T-helper 2 cell treated with Interferon-gamma antibody and Interleukin-4, amounts not matched to agents 5 μg/mL and 100 μg/mL, for 36 hours (primary cell): ENCODE data around the gene HIPK2.

Experiments
- DNase-seq: peaks from one replicate; pipeline ENCODE4 v3.0.0; 2021; ENCODE audit warnings: low spot score
- H3K27ac Mint-ChIP-seq: one replicate; pipeline ENCODE4 v1.8.0; 2021; ENCODE audit warnings: mild to moderate bottlenecking, mixed read lengths
- H3K27me3 Mint-ChIP-seq: one replicate; pipeline ENCODE4 v1.8.0; 2021; ENCODE audit warnings: low read depth, mixed read lengths
- H3K36me3 Mint-ChIP-seq: one replicate; pipeline ENCODE4 v1.8.0; 2021; ENCODE audit warnings: low read depth, mixed read lengths
- H3K4me1 Mint-ChIP-seq: one replicate; pipeline ENCODE4 v1.8.0; 2021; ENCODE audit warnings: low read depth, mixed read lengths
- H3K4me3 Mint-ChIP-seq: one replicate; pipeline ENCODE4 v1.8.0; 2022; ENCODE audit warnings: mild to moderate bottlenecking, moderate library complexity, mixed read lengths
- H3K9me3 Mint-ChIP-seq: one replicate; pipeline ENCODE4 v1.8.0; 2021; ENCODE audit warnings: mixed read lengths

Gene HIPK2

GRCh38 chr7:139534966-139535651, 242.7 kb downstream of the HIPK2 start:
- Mint-ChIP-seq H3K36me3 (no peaks in the 10 kb centered on the region), H3K4me3 (no peak overlapping the region), H3K4me1 (no peaks in the 10 kb centered on the region), H3K27me3 (peaks cover 26% of the 10 kb centered on the region), H3K9me3 (no peaks in the 10 kb centered on the region), H3K27ac (no peak overlapping the region)
- no peak for DNase-seq

DNA sequence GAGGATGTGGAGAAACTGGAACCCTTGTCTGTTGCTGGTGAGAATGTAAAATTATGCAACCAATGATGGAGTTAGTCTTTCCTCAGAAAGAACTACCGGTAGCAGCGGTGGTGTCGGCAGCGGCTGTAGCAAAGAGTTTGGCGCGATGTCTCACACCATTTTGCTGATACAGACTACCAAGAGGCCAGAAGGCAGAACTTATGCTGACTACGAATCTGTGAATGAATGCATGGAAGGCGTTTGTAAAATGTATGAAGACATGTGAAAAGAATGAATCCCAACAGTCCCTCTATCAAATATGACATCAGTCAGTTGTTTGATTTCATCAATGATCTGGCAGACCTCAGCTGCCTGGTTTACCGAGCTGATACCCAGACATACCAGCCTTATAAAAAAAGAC, 243.7 kb downstream of the HIPK2 start:
- Mint-ChIP-seq H3K9me3 (no peaks in the 10 kb centered on the region), H3K4me3 (no peak overlapping the region), H3K4me1 (no peaks in the 10 kb centered on the region), H3K36me3 (no peaks in the 10 kb centered on the region), H3K27ac (no peak overlapping the region), H3K27me3 (peaks cover 30% of the 10 kb centered on the region)
- DNase-seq, result no peak

- Mint-ChIP-seq H3K36me3 (no peaks in the 10 kb centered on the region), H3K27me3 (peaks cover 33% of the 10 kb centered on the region), H3K9me3 (no peaks in the 10 kb centered on the region), H3K27ac (no peak overlapping the region), H3K4me1 (no peaks in the 10 kb centered on the region), H3K4me3 (no peak overlapping the region)
- no peak for DNase-seq
Measured at GRCh38 chr7:139532636-139533155, 245.1 kb downstream of the HIPK2 start.

DNA sequence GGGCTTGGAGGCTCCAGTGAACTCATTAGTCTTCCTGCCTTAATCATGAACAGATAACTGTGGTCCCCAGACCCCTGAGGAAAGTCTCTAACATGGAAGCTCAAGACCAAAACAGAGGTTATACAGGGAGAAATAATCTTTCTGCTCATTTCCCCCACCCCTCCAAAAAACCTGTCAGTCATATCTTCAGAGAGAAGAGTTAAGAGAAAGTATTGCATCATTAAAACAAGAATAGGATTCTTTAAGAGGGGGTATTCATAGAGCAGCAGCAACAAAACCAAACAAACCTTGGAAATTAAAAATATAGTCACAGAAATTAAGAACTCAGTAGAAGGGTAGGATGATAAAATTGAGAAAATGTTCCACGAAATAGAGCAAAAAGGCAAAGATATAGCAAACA, 246.7 kb downstream of the HIPK2 start:
- no peak for DNase-seq
- Mint-ChIP-seq H3K4me3 (no peak overlapping the region), H3K27ac (no peak overlapping the region), H3K27me3 (peaks cover 39% of the 10 kb centered on the region), H3K4me1 (peaks cover 2% of the 10 kb centered on the region), H3K9me3 (no peaks in the 10 kb centered on the region), H3K36me3 (no peaks in the 10 kb centered on the region)

DNA sequence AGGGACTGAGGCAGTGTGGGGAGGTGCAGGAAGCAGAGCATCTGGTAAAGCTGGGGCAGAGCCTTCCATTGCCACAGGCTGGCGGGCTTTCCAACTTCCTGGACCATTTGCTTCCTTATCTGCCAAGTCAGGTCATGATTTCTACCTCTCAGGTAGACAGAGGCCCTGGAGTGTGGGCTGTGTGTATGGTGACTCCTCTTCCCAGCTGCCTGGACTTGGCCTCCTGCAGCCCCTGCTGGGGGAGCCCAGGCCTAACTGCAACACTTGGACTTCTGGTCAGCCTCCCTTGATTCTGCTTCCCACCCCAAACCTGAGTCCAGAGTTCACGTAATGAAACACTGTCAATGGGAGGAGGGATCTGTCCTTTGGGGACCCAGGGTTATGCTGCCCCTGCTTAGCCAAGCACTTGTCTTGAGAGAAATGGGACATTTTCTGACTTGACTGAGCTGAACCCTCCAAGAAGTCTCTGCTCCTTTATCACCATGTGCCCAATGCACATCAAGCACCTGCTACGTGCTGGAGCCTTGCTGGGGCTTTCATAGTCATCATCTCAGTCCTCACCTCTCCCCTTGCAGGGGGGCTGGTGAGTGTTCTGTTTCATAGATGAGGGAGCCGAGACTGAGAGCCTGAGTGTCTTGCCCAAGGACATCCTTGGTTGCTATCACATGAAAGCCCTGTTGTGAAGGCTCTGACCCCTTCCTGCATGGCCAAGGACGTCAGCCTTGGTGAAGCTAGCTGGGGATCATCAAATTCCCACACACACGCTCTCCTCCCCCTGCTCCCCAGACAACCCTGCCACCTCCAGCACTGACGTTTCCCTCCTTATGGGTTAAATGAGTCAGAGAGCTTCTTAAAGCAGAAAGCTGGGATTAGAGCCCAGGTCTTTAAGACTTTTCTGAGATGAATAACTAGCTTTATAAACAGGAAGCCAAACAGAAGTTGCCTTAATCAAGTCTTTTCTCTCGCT, 250.9 kb downstream of the HIPK2 start:
- Mint-ChIP-seq H3K27ac (no peak overlapping the region), H3K9me3 (no peaks in the 10 kb centered on the region), H3K4me3 (no peak overlapping the region), H3K4me1 (peaks cover 3% of the 10 kb centered on the region), H3K36me3 (no peaks in the 10 kb centered on the region), H3K27me3 (peaks cover 48% of the 10 kb centered on the region)
- no peak for DNase-seq

GRCh38 chr7:139525750-139526149, 252.0 kb downstream of the HIPK2 start:
- H3K9me3 Mint-ChIP-seq, result no peaks in the 10 kb centered on the region
- DNase-seq, result no peak
- H3K27me3 Mint-ChIP-seq, result peaks cover 52% of the 10 kb centered on the region
- H3K27ac Mint-ChIP-seq, result no peak overlapping the region
- H3K4me3 Mint-ChIP-seq, result no peak overlapping the region
- H3K4me1 Mint-ChIP-seq, result peaks cover 3% of the 10 kb centered on the region
- no peaks in the 10 kb centered on the region for H3K36me3 Mint-ChIP-seq

GRCh38 chr7:139525239-139525638, 252.6 kb downstream of the HIPK2 start:
- Mint-ChIP-seq H3K27ac (no peak overlapping the region), H3K36me3 (no peaks in the 10 kb centered on the region), H3K27me3 (peaks cover 51% of the 10 kb centered on the region), H3K4me1 (peaks cover 3% of the 10 kb centered on the region), H3K9me3 (no peaks in the 10 kb centered on the region), H3K4me3 (no peak overlapping the region)
- DNase-seq, result no peak

DNA sequence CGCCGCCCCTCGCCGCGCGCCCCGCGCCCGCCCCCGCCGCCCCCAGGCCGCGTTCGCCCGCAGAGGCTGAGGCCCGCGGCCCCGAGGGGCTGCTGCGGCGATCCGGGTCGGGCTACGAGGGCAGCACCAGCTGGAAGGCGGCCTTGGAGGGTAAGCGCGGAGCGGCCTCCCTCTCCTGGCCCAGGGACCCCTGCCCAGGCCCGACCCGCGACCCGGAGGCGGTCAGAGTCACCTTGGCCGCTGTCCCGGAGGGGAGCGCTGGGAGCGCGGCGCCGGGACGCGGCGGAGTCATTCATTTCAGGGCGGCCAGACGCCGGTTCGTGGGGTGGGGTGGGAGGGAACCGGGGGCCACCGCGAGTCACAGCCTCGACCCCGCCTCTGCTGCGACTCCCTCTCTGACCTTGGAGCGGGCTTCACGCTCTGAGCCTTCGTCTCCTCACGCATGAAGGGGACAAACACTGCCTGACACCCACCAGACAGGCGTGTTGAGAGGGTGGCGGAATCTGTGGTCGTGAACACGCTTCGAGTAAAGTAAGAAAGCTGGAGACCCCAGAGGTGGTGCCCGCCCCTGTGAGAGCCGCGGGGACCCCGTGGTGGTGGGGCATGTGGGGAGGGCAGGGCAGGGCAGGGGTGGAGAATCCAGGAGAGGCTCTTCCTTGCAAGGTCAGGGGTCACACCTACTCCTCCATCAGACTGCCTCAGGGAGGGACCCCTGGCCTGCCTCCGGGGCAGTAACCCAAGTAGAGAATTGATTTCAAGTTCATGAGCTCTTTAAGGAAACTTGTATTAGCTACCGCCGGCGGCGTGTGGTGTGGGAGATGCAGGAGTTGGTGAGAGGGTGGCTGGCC, 253.6 kb downstream of the HIPK2 start:
- Mint-ChIP-seq H3K27ac (no peak overlapping the region), H3K4me1 (peaks cover 3% of the 10 kb centered on the region), H3K27me3 (peaks cover 47% of the 10 kb centered on the region), H3K9me3 (no peaks in the 10 kb centered on the region), H3K36me3 (no peaks in the 10 kb centered on the region), H3K4me3 (no peak overlapping the region)
- DNase-seq, result no peak

GRCh38 chr7:139523199-139523941, 254.4 kb downstream of the HIPK2 start, which contains the start of gene CLEC2L:
CLEC2L (plus strand) TSS chr7:139523685; CDS start chr7:139523928, 243 bp downstream.
- H3K36me3 Mint-ChIP-seq, result no peaks in the 10 kb centered on the region
- H3K27me3 Mint-ChIP-seq, result peaks cover 43% of the 10 kb centered on the region
- no peak within 1 kb of the TSS for H3K27ac Mint-ChIP-seq
- DNase-seq, result no peak
- no peaks in the 10 kb centered on the region for H3K9me3 Mint-ChIP-seq
- peaks cover 3% of the 10 kb centered on the region for H3K4me1 Mint-ChIP-seq
- H3K4me3 Mint-ChIP-seq, result no peak within 1 kb of the TSS

DNA sequence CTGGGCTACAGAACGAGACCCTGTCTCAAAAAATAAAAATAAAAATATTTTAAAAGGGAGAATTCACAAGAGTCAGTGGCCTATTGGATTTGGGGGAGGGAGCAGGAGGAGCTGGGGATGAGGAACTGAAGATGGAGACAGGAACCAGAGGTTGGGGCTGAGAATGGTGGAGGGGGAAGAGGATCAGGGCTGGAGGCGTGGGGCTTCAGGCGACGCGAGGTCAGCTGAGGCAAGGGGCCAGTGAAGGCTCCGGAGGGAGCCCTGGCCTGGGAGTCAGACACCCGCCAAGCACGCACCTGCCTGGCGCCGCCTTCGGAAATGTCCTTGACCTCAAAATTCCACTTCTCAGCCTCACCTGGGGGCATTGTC, 255.0 kb downstream of the HIPK2 start:
- Mint-ChIP-seq H3K9me3 (no peaks in the 10 kb centered on the region), H3K36me3 (no peaks in the 10 kb centered on the region), H3K27me3 (peaks cover 43% of the 10 kb centered on the region), H3K4me1 (peaks cover 3% of the 10 kb centered on the region), H3K4me3 (no peak overlapping the region), H3K27ac (no peak overlapping the region)
- no peak for DNase-seq

DNA sequence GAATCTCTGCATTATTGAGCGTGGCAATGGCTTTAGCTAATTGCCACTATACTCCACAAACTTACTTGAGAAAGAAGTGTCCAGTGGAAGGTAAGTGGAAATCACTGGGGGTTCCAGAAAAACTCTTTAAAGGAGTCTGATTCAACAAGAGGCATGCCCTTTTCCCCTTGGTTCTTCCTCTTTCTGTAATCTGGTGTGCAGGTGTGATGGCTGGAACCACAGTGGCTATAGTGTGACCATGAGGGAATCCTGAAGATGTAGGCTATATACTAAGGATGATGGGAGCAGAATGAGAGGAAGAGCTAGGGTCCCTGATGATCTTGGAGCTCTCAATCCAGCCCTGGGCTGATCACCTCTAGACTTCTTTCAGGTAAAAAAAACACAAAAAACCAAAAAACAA, 256.4 kb downstream of the HIPK2 start:
- Mint-ChIP-seq H3K9me3 (no peaks in the 10 kb centered on the region), H3K36me3 (no peaks in the 10 kb centered on the region), H3K27me3 (peaks cover 38% of the 10 kb centered on the region), H3K27ac (no peak overlapping the region), H3K4me1 (peaks cover 2% of the 10 kb centered on the region), H3K4me3 (no peak overlapping the region)
- no peak for DNase-seq

DNA sequence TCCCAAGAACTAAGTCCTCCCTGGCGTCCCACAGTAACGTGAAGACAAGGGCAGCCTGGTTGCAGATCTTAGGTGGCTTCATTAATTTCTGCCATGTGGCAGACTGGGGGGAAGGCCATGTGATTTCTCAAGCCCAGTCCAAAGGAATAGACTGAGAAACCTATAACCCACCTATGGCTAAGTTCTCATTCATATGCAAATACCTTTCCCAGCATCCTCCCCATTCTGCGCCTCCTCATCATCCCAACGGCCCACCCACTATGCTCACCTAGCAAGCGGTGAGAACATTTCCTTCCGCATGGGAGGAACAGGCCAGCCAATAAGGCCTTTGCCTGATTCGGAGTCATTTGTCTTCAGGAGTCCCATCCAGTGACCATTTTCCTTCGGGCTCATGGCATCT, 262.5 kb downstream of the HIPK2 start:
- Mint-ChIP-seq H3K27ac (no peak overlapping the region), H3K4me3 (no peak overlapping the region), H3K36me3 (no peaks in the 10 kb centered on the region), H3K4me1 (no peaks in the 10 kb centered on the region), H3K9me3 (no peaks in the 10 kb centered on the region), H3K27me3 (peaks cover 6% of the 10 kb centered on the region)
- no peak for DNase-seq
